AG09319 (cell line): ENCODE measurements around the gene CLCF1.

ENCODE experiments used
- DNase-seq: peaks from one replicate; pipeline ENCODE4 v3.0.0-alpha.2; 2010; ENCODE audit warnings: low read depth; ENCODE audit errors: extremely low read depth
- CTCF ChIP-seq: IDR thresholded peaks from 2 replicates; pipeline ENCODE4 v1.5.1; 2011; ENCODE audit warnings: low read depth, mild to moderate bottlenecking, inconsistent platforms, low read length, moderate library complexity

Gene CLCF1

GRCh38 chr11:67391304-67392182 is 18.1 kb upstream of the CLCF1 start, which contains the start of gene RAD9A:
TSS of gene RAD9A (plus strand) at chr11:67391986. CDS start at chr11:67392045, 59 bp downstream.
- no peak for TF ChIP-seq CTCF
- peak; percentile 78 for DNase-seq

GRCh38 chr11:67390947-67391303 is 17.5 kb upstream of the CLCF1 start:
- no peak for TF ChIP-seq CTCF
- no peak for DNase-seq

- DNase-seq: no peak
- TF ChIP-seq CTCF: peak; percentile 57
These were observed 16.1 kb upstream of the CLCF1 start for GRCh38 chr11:67389477-67389876.

GRCh38 chr11:67387518-67387917 is 14.1 kb upstream of the CLCF1 start:
- DNase-seq: no peak
- no peak for TF ChIP-seq CTCF

GRCh38 chr11:67387069-67387468 is 13.7 kb upstream of the CLCF1 start:
- no peak for TF ChIP-seq CTCF
- no peak for DNase-seq

- no peak for DNase-seq
- no peak for TF ChIP-seq CTCF
These were observed 11.5 kb upstream of the CLCF1 start for GRCh38 chr11:67384851-67385366.
